Central memory CD4-positive, alpha-beta T cell (primary cell): ENCODE measurements around the gene IL21.
"Not testable (repeated sequence)": the region's sequence is repeated elsewhere in the genome, so short reads cannot be mapped to it uniquely, and the experiment has no call there.

Experiments used
- DNase-seq: peaks from one replicate; pipeline ENCODE4 v3.0.0; 2022

IL21 gene

DNA sequence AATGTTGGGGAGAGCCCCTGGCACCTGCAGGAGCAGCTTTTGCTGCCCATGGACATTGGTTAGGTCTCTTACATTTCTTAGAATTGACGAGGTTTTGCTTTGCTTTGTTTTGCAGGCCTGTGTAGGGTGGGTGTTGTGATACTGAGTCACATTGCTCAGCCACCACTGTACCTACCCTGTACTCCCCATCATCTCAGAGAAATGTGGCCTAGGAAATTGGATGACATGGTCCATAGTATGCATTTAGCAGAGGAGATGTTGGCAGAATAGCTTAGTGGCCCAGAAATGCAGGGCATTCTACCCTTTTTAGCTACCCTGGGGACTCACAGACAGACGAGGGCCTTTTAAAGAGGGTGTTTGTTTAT, 43.7 kb downstream of the IL21 start:
- DNase-seq = no peak

DNA sequence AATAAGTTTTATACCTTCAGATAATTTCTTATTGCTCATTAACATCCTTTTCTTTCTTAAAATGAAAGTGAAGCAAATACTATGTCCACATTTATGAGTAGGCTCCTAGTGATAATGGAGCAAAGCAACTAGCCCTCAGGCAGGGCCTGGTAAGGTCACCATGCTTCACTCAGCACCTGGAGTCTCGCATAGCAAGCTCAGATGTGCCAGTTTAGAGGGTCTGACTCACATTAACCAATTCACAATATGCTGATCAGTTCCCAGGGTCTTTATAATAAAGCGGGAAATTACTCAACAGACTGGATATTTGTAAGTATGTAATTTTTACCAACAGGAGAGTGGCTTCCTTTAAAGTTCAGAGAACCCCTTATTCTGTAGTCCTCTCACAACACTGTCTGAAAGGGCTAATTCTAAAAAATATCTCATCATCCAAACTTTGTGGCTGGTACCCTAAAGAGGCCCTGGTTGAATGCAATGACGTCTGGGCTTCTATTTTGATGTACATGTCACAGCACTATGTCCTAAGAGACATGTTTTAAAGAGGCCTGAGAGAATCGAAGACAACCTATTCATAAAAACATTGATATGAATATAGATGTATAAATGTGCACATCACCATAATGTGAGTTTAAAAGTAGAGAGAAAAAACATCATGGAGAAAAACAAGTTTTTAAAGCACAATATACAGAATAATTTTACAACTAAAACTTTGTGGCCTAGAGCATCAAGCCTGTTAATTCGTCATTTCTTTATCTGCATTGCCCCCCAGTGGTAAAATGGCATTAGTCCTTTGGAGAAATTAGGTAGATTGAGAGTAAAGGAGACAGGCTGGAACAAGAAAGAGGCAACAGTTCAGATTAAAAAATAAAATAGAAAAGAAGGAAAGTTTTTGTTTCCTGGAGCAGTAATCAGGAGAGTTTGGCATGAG, 44.3 kb downstream of the IL21 start:
- DNase-seq = peak; percentile 61

DNA sequence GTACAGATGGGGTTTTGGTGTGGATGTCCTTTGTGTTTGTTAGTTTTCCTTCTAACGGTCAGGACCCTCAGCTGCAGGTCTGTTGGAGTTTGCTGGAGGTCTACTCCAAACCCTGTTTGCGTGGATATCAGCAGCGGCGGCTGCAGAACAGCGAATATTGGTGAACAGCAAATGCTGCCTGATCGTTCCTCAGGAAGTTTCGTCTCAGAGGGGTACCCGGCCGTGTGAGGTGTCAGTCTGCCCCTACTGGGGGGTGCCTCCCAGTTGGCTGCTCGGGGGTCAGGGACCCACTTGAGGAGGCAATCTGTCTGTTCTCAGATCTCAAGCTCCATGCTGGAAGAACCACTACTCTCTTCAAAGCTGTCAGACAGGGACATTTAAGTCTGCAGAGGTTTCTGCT, 46.5 kb downstream of the IL21 start:
- not testable (repeated sequence) for DNase-seq

DNA sequence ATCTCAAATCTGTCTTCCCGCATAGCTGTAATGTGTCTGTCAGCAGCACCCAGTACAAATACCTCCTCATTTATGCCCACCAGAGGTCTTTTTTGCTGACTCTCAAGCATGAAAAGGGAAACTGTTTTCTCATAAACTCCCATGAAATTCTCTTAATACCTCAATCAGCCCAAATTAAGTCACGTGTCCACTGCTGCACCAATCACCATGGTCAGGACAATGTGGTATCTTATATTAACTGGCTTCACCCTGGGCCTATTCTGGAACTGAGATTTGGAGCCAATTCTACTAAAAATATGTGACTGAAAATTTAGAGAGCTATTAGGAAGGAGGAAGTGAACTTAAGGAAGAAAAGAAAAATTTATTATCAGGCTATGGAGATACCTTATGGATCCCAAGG, 58.4 kb downstream of the IL21 start:
- DNase-seq = no peak
